Calu3 (cell line): ENCODE results near the gene ARHGAP11B. TPM values are rescaled to one million over a fixed set of nuclear protein-coding genes. Genes with fewer than 3 reads are reported as not detected.
"Not testable (repeated sequence)": the region's sequence is repeated elsewhere in the genome, so short reads cannot be mapped to it uniquely, and the experiment has no call there.

Experiments
- BruUV-seq: library from RNA; stranded (reverse); fragments of 400-500 nt; replicated peaks from 2 replicates; lab custom pipeline; 2021; lab: Mats Ljungman, UMichigan
- CTCF ChIA-PET: fragments of 300-600 bp; sonication (Branson Sonifier 250); formaldehyde crosslinking; loops from one replicate; lab custom pipeline; 2022; ENCODE audit warnings: antibody characterized with exemption; lab: Charles Lee
- DNase-seq: peaks from one replicate; pipeline ENCODE4 v3.0.0; 2022
- H3K27ac Mint-ChIP-seq: one replicate; pipeline ENCODE4 v1.8.0; 2022; ENCODE audit warnings: mixed read lengths; ENCODE audit not compliant: unreplicated experiment
- H3K27me3 Mint-ChIP-seq: one replicate; pipeline ENCODE4 v1.8.0; 2022; ENCODE audit warnings: mixed read lengths; ENCODE audit not compliant: unreplicated experiment
- H3K36me3 Mint-ChIP-seq: one replicate; pipeline ENCODE4 v1.8.0; 2022; ENCODE audit warnings: mild to moderate bottlenecking, moderate library complexity, mixed read lengths; ENCODE audit not compliant: insufficient read depth, unreplicated experiment
- H3K4me1 Mint-ChIP-seq: one replicate; pipeline ENCODE4 v1.8.0; 2022; ENCODE audit warnings: mild to moderate bottlenecking, low read depth, mixed read lengths; ENCODE audit not compliant: unreplicated experiment
- H3K4me3 Mint-ChIP-seq: one replicate; pipeline ENCODE4 v1.8.0; 2022; ENCODE audit warnings: mild to moderate bottlenecking, low read depth, moderate library complexity, mixed read lengths; ENCODE audit not compliant: unreplicated experiment
- H3K9me3 Mint-ChIP-seq: one replicate; pipeline ENCODE4 v1.8.0; 2022; ENCODE audit warnings: low read depth, mixed read lengths; ENCODE audit not compliant: unreplicated experiment
- CTCF ChIP-seq: fragments of 200-600 bp; IDR thresholded peaks from one replicate; pipeline ENCODE4 v1.8.0; 2022; ENCODE audit warnings: antibody characterized with exemption; ENCODE audit not compliant: unreplicated experiment
- intact Hi-C: fragments of 100-400 bp; cut with micrococcal nuclease; formaldehyde crosslinking; loops from one replicate; pipeline ENCODE4 v1.10.0; 2022; ENCODE audit not compliant: unreplicated experiment
- total RNA-seq: library from RNA; stranded (reverse); gene quantifications from 2 replicates; pipeline ENCODE4 v1.2.3, GENCODE V29; 2022

Gene ARHGAP11B

GRCh38 chr15:30675126-30675525, 49.2 kb downstream of the ARHGAP11B start:
- no TSS peak for BruUV-seq
- Mint-ChIP-seq H3K36me3 (peaks cover 6% of the 10 kb centered on the region), H3K27ac (no peak overlapping the region), H3K27me3 (no peaks in the 10 kb centered on the region), H3K9me3 (no peaks in the 10 kb centered on the region), H3K4me3 (no peak overlapping the region), H3K4me1 (no peaks in the 10 kb centered on the region)
- intact Hi-C loops: no loop called here
- no peak for TF ChIP-seq CTCF
- CTCF ChIA-PET: no interaction called here
- no peak for DNase-seq

GRCh38 chr15:30675891-30676290, 50.0 kb downstream of the ARHGAP11B start:
- DNase-seq, H3K27me3 Mint-ChIP-seq, H3K4me1 Mint-ChIP-seq, intact Hi-C loops, H3K36me3 Mint-ChIP-seq, BruUV-seq, H3K27ac Mint-ChIP-seq, H3K4me3 Mint-ChIP-seq, CTCF ChIA-PET, H3K9me3 Mint-ChIP-seq: not testable (repeated sequence)

GRCh38 chr15:30680997-30681396, 55.1 kb downstream of the ARHGAP11B start:
- H3K4me3 Mint-ChIP-seq, intact Hi-C loops, BruUV-seq, H3K4me1 Mint-ChIP-seq, H3K36me3 Mint-ChIP-seq, CTCF ChIA-PET, DNase-seq, H3K27me3 Mint-ChIP-seq, H3K9me3 Mint-ChIP-seq, H3K27ac Mint-ChIP-seq: not testable (repeated sequence)

GRCh38 chr15:30685709-30686285, 59.9 kb downstream of the ARHGAP11B start:
- H3K27ac Mint-ChIP-seq, intact Hi-C loops, H3K27me3 Mint-ChIP-seq, CTCF ChIA-PET, H3K4me1 Mint-ChIP-seq, BruUV-seq, DNase-seq, H3K4me3 Mint-ChIP-seq, H3K9me3 Mint-ChIP-seq, H3K36me3 Mint-ChIP-seq: not testable (repeated sequence)

- DNase-seq, H3K4me1 Mint-ChIP-seq, H3K27me3 Mint-ChIP-seq, H3K4me3 Mint-ChIP-seq, H3K36me3 Mint-ChIP-seq, H3K27ac Mint-ChIP-seq, BruUV-seq, H3K9me3 Mint-ChIP-seq, intact Hi-C loops, CTCF ChIA-PET: not testable (repeated sequence)
Measured at GRCh38 chr15:30686651-30687050, 60.7 kb downstream of the ARHGAP11B start.

Other genes starting within 250 kb of the ARHGAP11B start
- 1.4 TPM in 1 of 2 replicates, not detected in the other for gene CHRFAM7A, start 232.6 kb upstream of the ARHGAP11B start, total RNA-seq
- gene GOLGA8R, start 211.9 kb upstream of the ARHGAP11B start, total RNA-seq: 0.24 and 0.50 TPM in 2 replicates
- gene GOLGA8Q, start 74.1 kb upstream of the ARHGAP11B start, total RNA-seq: not detected in 2 replicates
- gene GOLGA8H, start 22.1 kb upstream of the ARHGAP11B start, total RNA-seq: 0.27 TPM in 1 of 2 replicates, not detected in the other